Uterus (tissue), 4 donors: ENCODE data around the gene SAMD5. TPM values are rescaled to one million over a fixed set of nuclear protein-coding genes. Genes with fewer than 3 reads are reported as not detected.

Experiments used
- DNase-seq, 2 donors: peaks; one replicate each; pipeline ENCODE4 v3.0.0-alpha.2; 2019 to 2020
- H3K27ac ChIP-seq, 2 donors: fragments of 200-600 bp; sonication (generic); 1 replicate in 1 of 2; 2 replicates in 1 of 2; pipeline ENCODE4 v1.5.1; 2016 to 2018
- H3K27me3 ChIP-seq, 2 donors: fragments of 200-600 bp; sonication (generic); one replicate each; pipeline ENCODE4 v1.5.1; 2018 to 2019; ENCODE audit warnings: control low read depth in 1 of 2
- H3K36me3 ChIP-seq, 2 donors: fragments of 200-600 bp; sonication (generic); one replicate each; pipeline ENCODE4 v1.5.1; 2019; ENCODE audit warnings: control low read depth in 1 of 2
- H3K4me1 ChIP-seq, 2 donors: fragments of 200-600 bp; sonication (generic); one replicate each; pipeline ENCODE4 v1.5.1; 2018 to 2019; ENCODE audit warnings: control low read depth in 1 of 2
- H3K4me3 ChIP-seq, 2 donors: fragments of 200-600 bp; sonication (generic); 1 replicate in 1 of 2; 2 replicates in 1 of 2; pipeline ENCODE4 v1.5.1; 2018 to 2019; ENCODE audit warnings: mild to moderate bottlenecking in 1 of 2
- H3K9me3 ChIP-seq, 2 donors: fragments of 200-600 bp; sonication (generic); one replicate each; pipeline ENCODE4 v1.5.1; 2019; ENCODE audit warnings: control low read depth in 1 of 2
- CTCF ChIP-seq, 4 experiments: fragments of 200-600 bp in 2 of 4; fragments of 450-650 bp in 2 of 4; sonication (generic) in 2 of 4; IDR thresholded peaks; one replicate each; pipeline ENCODE4 v1.5.1; 2016 to 2019; ENCODE audit warnings: antibody characterized with exemption in 4 of 4, mild to moderate bottlenecking in 2 of 4, moderate library complexity in 1 of 4
- POLR2A ChIP-seq, 2 donors: fragments of 450-650 bp; IDR thresholded peaks; one replicate each; pipeline ENCODE4 v1.6.1; 2016; ENCODE audit warnings: antibody characterized with exemption in 2 of 2, mild to moderate bottlenecking in 1 of 2, moderate library complexity in 1 of 2
- intact Hi-C: fragments of 100-400 bp; cut with DNase I; formaldehyde crosslinking; loops from one replicate; pipeline ENCODE4 v1.15.1; 2023; ENCODE audit warnings: low total_unique reads
- total RNA-seq, 4 donors: library from RNA; depleted of rRNA in 3 of 4; stranded (reverse); fragments of >200 nt in 3 of 4; gene quantifications; one replicate each; pipeline versions ENCODE4 v1.1.0 to v1.2.4, GENCODE V29; 2014 to 2023
- donor health status: DM: yes; HTN: yes; CAD: no.

The SAMD5 gene
- total RNA-seq, 4 donors from 2014 or later = 3.3 to 31.7 (median 9.6) TPM

GRCh38 chr6:147546501-147547368 lies 38.2 kb downstream of the SAMD5 start:
- intact Hi-C loops = no loop called here
- no peaks in the 10 kb centered on the region for H3K27me3 ChIP-seq
- no peak for DNase-seq
- no peaks in the 10 kb centered on the region for H3K4me1 ChIP-seq
- H3K36me3 ChIP-seq = no peaks in the 10 kb centered on the region
- TF ChIP-seq CTCF (IDR thresholded peaks at IDR 0.05) (no peak), POLR2A (IDR thresholded peaks at IDR 0.05) (no peak)
- no peak overlapping the region for H3K4me3 ChIP-seq
- H3K9me3 ChIP-seq = no peaks in the 10 kb centered on the region
- H3K27ac ChIP-seq = no peak overlapping the region

- intact Hi-C loops = no loop called here
- Histone ChIP-seq H3K36me3 (no peaks in the 10 kb centered on the region), H3K4me1 (no peaks in the 10 kb centered on the region), H3K4me3 (no peak overlapping the region), H3K27me3 (no peaks in the 10 kb centered on the region), H3K27ac (no peak overlapping the region), H3K9me3 (no peaks in the 10 kb centered on the region)
- no peak for TF ChIP-seq CTCF (IDR thresholded peaks at IDR 0.05)
- TF ChIP-seq POLR2A (IDR thresholded peaks at IDR 0.05) = no peak
- DNase-seq = no peak
Observed at GRCh38 chr6:147547369-147547902, 38.9 kb downstream of the SAMD5 start.

- DNase-seq = no peak
- H3K36me3 ChIP-seq = no peaks in the 10 kb centered on the region
- H3K27ac ChIP-seq = no peak overlapping the region
- H3K4me1 ChIP-seq = no peaks in the 10 kb centered on the region
- no peak overlapping the region for H3K4me3 ChIP-seq
- no peaks in the 10 kb centered on the region for H3K27me3 ChIP-seq
- intact Hi-C loops = no loop called here
- TF ChIP-seq POLR2A (IDR thresholded peaks at IDR 0.05) (no peak), CTCF (IDR thresholded peaks at IDR 0.05) (no peak)
- H3K9me3 ChIP-seq = no peaks in the 10 kb centered on the region
Observed at GRCh38 chr6:147548921-147549475, 40.5 kb downstream of the SAMD5 start.

- no peak overlapping the region for H3K27ac ChIP-seq
- no peak for DNase-seq
- no peaks in the 10 kb centered on the region for H3K9me3 ChIP-seq
- intact Hi-C loops = no loop called here
- H3K36me3 ChIP-seq = no peaks in the 10 kb centered on the region
- H3K4me3 ChIP-seq = no peak overlapping the region
- H3K4me1 ChIP-seq = no peaks in the 10 kb centered on the region
- H3K27me3 ChIP-seq = no peaks in the 10 kb centered on the region
- TF ChIP-seq CTCF (IDR thresholded peaks at IDR 0.05) (no peak), POLR2A (IDR thresholded peaks at IDR 0.05) (no peak)
Observed at GRCh38 chr6:147549531-147549930, 41.0 kb downstream of the SAMD5 start.

GRCh38 chr6:147551976-147552375 lies 43.5 kb downstream of the SAMD5 start:
- Histone ChIP-seq H3K36me3 (no peaks in the 10 kb centered on the region), H3K4me1 (no peaks in the 10 kb centered on the region), H3K9me3 (no peaks in the 10 kb centered on the region), H3K4me3 (no peak overlapping the region), H3K27me3 (no peaks in the 10 kb centered on the region), H3K27ac (no peak overlapping the region)
- TF ChIP-seq CTCF (IDR thresholded peaks at IDR 0.05) (no peak), POLR2A (IDR thresholded peaks at IDR 0.05) (no peak)
- intact Hi-C loops = no loop called here
- DNase-seq = no peak
